Gastroesophageal sphincter (tissue), 4 donors: ENCODE data around the gene MAGI3. TPM values are rescaled to one million over a fixed set of nuclear protein-coding genes. Genes with fewer than 3 reads are reported as not detected.

ENCODE experiments used
- ATAC-seq: fragments of 150-250 bp; one replicate; pipeline ENCODE4 v1.9.1; 2016; ENCODE audit warnings: mild to moderate bottlenecking, moderate library complexity
- H3K27ac ChIP-seq, 4 donors: fragments of 200-600 bp; sonication (generic) in 3 of 4; 1 replicate in 3 of 4; 2 replicates in 1 of 4; pipeline ENCODE4 v1.5.1; 2016 to 2019
- H3K27me3 ChIP-seq: fragments of 200-600 bp; sonication (generic); one replicate; pipeline ENCODE4 v1.5.1; 2019
- H3K36me3 ChIP-seq, 2 donors: fragments of 200-600 bp; sonication (generic); one replicate each; pipeline ENCODE4 v1.5.1; 2019; ENCODE audit warnings: control low read depth in 1 of 2
- H3K4me1 ChIP-seq, 3 donors: fragments of 200-600 bp; sonication (generic); 1 replicate in 2 of 3; 2 replicates in 1 of 3; pipeline ENCODE4 v1.5.1; 2016 to 2019; ENCODE audit warnings: control low read depth in 2 of 3
- H3K4me3 ChIP-seq, 2 donors: fragments of 200-600 bp; sonication (generic); one replicate each; pipeline ENCODE4 v1.5.1; 2019; ENCODE audit warnings: mild to moderate bottlenecking in 1 of 2, moderate library complexity in 1 of 2
- H3K9me3 ChIP-seq, 3 donors: fragments of 200-600 bp; sonication (generic); one replicate each; pipeline ENCODE4 v1.5.1; 2017 to 2019; ENCODE audit warnings: control low read depth in 2 of 3
- EP300 ChIP-seq: sonication (generic); formaldehyde crosslinking; IDR thresholded peaks from one replicate; pipeline ENCODE4 v1.6.1; 2017; ENCODE audit warnings: antibody characterized with exemption, mild to moderate bottlenecking
- POLR2A ChIP-seq, 2 donors: fragments of 450-650 bp; IDR thresholded peaks; one replicate each; pipeline ENCODE4 v1.6.1; 2017; ENCODE audit warnings: antibody characterized with exemption in 2 of 2, mild to moderate bottlenecking in 2 of 2, moderate library complexity in 1 of 2
- POLR2AphosphoS5 ChIP-seq: sonication (generic); formaldehyde crosslinking; IDR thresholded peaks from one replicate; pipeline ENCODE4 v1.6.1; 2017; ENCODE audit warnings: antibody characterized with exemption
- WGBS, 2 donors: methylation state at CpG; one replicate each; pipeline ENCODE4 v1.1.5; 2018; ENCODE audit warnings: low coverage in 1 of 2; 5-methylcytosine and 5-hydroxymethylcytosine counted together
- total RNA-seq, 4 donors: library from RNA; depleted of rRNA; stranded (reverse); fragments of >200 nt; gene quantifications; one replicate each; pipeline ENCODE4 v1.1.0, GENCODE V29; 2016
- TF ChIP-seq, protein P1 (sequence below), 4 experiments: fragments of 200-600 bp in 2 of 4; fragments of 450-650 bp in 2 of 4; sonication (generic) in 1 of 4; IDR thresholded peaks; one replicate each; pipeline ENCODE4 v1.5.1; 2017 to 2019; ENCODE audit warnings: antibody characterized with exemption in 4 of 4, mild to moderate bottlenecking in 2 of 4, moderate library complexity in 2 of 4

Gene MAGI3
- total RNA-seq, 4 donors from 2014 or later = 18.2 to 26.6 (median 22.7) TPM

DNA sequence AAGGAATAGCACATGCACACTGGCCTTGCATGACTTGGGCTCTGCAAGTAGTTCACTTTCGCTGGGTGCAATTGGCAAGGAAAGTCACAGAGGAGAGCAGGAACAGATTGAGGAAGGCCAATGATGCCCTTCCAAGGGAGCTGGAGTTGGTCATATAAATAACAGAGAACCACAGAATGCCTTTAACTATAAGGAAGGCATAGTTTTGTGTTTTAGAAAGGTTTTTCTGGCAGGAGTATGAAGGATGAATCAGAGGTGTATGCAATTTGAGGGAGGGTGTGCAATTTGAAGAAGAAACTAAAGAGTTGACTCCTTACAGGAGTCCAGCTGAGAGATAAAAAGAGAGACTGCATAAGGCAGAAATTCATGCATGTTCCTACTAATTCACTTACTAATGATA lies 256.8 kb downstream of the MAGI3 start:
- H3K4me3 ChIP-seq = no peak overlapping the region
- H3K27me3 ChIP-seq = no peaks in the 10 kb centered on the region
- no peaks in the 10 kb centered on the region for H3K9me3 ChIP-seq
- H3K4me1 ChIP-seq = no peaks in the 10 kb centered on the region
- ATAC-seq = no peak
- H3K36me3 ChIP-seq = peaks cover 0 to 58% of the 10 kb centered on the region in 2 donors
- 82 to 100% methylated on average over 1 of the region's 1 CpG for WGBS, 2 donors
- TF ChIP-seq POLR2A (IDR thresholded peaks at IDR 0.05) = no peak
- no peak for TF ChIP-seq POLR2AphosphoS5
- no peak for TF ChIP-seq EP300
- TF ChIP-seq, protein P1, sequence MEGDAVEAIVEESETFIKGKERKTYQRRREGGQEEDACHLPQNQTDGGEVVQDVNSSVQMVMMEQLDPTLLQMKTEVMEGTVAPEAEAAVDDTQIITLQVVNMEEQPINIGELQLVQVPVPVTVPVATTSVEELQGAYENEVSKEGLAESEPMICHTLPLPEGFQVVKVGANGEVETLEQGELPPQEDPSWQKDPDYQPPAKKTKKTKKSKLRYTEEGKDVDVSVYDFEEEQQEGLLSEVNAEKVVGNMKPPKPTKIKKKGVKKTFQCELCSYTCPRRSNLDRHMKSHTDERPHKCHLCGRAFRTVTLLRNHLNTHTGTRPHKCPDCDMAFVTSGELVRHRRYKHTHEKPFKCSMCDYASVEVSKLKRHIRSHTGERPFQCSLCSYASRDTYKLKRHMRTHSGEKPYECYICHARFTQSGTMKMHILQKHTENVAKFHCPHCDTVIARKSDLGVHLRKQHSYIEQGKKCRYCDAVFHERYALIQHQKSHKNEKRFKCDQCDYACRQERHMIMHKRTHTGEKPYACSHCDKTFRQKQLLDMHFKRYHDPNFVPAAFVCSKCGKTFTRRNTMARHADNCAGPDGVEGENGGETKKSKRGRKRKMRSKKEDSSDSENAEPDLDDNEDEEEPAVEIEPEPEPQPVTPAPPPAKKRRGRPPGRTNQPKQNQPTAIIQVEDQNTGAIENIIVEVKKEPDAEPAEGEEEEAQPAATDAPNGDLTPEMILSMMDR (IDR thresholded peaks at IDR 0.05) = no peak
- H3K27ac ChIP-seq = no peak overlapping the region

DNA sequence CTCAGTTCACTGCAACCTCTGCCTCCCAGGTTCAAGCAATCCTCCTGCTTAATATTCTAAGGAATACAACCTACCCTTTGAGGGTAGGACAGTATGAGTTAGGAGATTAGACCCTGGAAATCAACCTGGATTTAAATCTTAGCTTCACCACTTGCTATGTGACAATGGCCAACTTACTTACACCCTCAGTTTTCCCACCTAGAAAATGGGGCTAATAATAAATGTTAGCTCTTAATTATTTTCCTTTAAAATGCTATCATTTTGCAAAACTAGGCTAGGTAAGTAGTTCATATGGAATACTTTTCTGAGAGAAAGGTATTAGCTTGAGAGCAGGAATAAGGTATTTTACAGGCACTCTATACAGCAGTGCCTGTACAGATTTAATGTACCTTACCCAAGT lies 258.2 kb downstream of the MAGI3 start:
- no peak overlapping the region for H3K4me3 ChIP-seq
- ATAC-seq = no peak
- TF ChIP-seq POLR2A (IDR thresholded peaks at IDR 0.05) (no peak), POLR2AphosphoS5 (no peak), EP300 (no peak)
- TF ChIP-seq, protein P1 (IDR thresholded peaks at IDR 0.05) = no peak
- H3K36me3 ChIP-seq = peaks cover 0 to 52% of the 10 kb centered on the region in 2 donors
- H3K27me3 ChIP-seq = no peaks in the 10 kb centered on the region
- H3K4me1 ChIP-seq = no peaks in the 10 kb centered on the region
- H3K27ac ChIP-seq = no peak overlapping the region
- no peaks in the 10 kb centered on the region for H3K9me3 ChIP-seq

DNA sequence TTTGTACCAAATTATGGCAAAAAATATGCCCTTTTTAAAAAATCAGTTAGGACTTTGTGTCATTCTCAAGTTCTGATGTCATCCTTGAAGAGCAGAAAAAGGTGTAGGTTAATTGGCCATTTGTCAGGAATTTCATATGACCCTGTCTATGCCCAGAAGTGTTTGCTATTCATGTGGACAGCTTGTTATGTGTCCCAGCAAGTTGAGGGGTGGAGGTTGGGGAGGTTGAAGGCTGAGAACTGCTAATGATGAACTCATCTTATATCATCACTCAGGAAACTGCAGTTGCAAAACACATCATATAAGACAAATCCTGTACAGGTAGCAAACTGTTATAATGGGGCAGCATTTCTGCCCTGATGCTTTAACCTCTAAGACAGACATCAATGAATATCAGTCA lies 262.5 kb downstream of the MAGI3 start:
- H3K4me1 ChIP-seq = peaks cover 0 to 14% (median 7%) of the 10 kb centered on the region in 3 donors
- no peak for ATAC-seq
- TF ChIP-seq EP300 (no peak), POLR2AphosphoS5 (no peak)
- no peak overlapping the region for H3K27ac ChIP-seq
- H3K4me3 ChIP-seq = no peak overlapping the region
- H3K36me3 ChIP-seq = peaks cover 0 to 29% of the 10 kb centered on the region in 2 donors
- no peaks in the 10 kb centered on the region for H3K9me3 ChIP-seq
- H3K27me3 ChIP-seq = no peaks in the 10 kb centered on the region

DNA sequence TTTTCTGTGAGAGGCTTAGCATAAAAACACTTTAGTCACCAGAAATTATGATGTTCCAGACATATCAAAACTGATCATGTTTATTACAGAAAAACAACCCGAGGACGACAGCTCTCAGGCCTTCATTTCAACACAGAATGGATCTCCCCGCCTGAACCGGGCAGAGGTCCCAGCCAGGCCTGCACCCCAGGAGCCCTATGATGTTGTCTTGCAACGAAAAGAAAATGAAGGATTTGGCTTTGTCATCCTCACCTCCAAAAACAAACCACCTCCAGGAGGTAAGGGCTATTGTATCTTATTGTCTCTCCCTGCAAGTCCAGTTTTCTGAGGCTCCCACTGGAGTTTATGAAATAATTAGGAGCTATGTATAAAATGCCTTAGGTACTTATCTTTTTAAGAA lies 263.4 kb downstream of the MAGI3 start:
- ATAC-seq = no peak
- 94% methylated on average over 5 of the region's 5 CpGs; no CpG with 5 or more reads in 1 of the 2 donors for WGBS, 2 donors
- H3K4me3 ChIP-seq = no peak overlapping the region
- H3K4me1 ChIP-seq = peaks cover 0 to 24% (median 7%) of the 10 kb centered on the region in 3 donors
- H3K36me3 ChIP-seq = peaks cover 0 to 21% of the 10 kb centered on the region in 2 donors
- H3K27ac ChIP-seq = no peak overlapping the region
- TF ChIP-seq, protein P1 (IDR thresholded peaks at IDR 0.05) = no peak
- TF ChIP-seq POLR2AphosphoS5 (no peak), EP300 (no peak), POLR2A (IDR thresholded peaks at IDR 0.05) (no peak)
- no peaks in the 10 kb centered on the region for H3K27me3 ChIP-seq
- H3K9me3 ChIP-seq = no peaks in the 10 kb centered on the region

DNA sequence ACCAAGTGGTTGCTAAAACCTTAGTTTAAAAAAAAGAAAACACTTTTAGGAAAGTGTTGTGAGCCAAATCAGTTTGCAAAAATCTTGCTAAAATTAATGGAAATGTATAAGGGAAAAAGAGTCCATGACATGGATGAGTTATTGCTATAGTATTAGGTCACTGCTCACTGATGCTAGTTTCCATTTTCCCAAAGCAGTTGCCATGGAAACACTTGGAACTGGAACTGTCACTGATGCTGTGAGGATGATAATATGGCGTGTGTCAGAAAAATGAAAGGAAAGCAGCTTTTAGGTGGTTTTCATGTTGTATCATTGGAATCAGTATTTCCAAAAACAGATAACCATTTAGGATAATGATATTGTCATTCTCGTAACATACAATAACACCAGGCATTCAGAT lies 264.6 kb downstream of the MAGI3 start:
- Histone ChIP-seq H3K36me3 (peaks cover 0 to 21% of the 10 kb centered on the region in 2 donors), H3K4me3 (no peak overlapping the region), H3K4me1 (peaks cover 0 to 33% (median 7%) of the 10 kb centered on the region in 3 donors), H3K27me3 (no peaks in the 10 kb centered on the region), H3K9me3 (no peaks in the 10 kb centered on the region), H3K27ac (no peak overlapping the region)
- no peak for ATAC-seq
- TF ChIP-seq EP300 = no peak
- TF ChIP-seq, protein P1 (IDR thresholded peaks at IDR 0.05) = no peak
- no peak for TF ChIP-seq POLR2AphosphoS5
- no peak for TF ChIP-seq POLR2A (IDR thresholded peaks at IDR 0.05)
- WGBS, 2 donors = 90 to 94% methylated on average over 2 of the region's 2 CpGs
